Ishikawa (cell line): Measurements from ENCODE around the gene INPPL1.

ENCODE experiments used
- CEBPB ChIP-seq: IDR thresholded peaks from 2 replicates; pipeline ENCODE4 v1.6.1; 2012
- EGR1 ChIP-seq: IDR thresholded peaks from 2 replicates; pipeline ENCODE4 v1.6.1; 2012
- EP300 ChIP-seq: IDR thresholded peaks from 2 replicates; pipeline ENCODE4 v1.6.1; 2012; ENCODE audit warnings: borderline replicate concordance
- FOXM1 ChIP-seq: IDR thresholded peaks from 2 replicates; pipeline ENCODE4 v1.6.1; 2012; ENCODE audit warnings: low read depth, borderline replicate concordance
- MAX ChIP-seq: IDR thresholded peaks from 2 replicates; pipeline ENCODE4 v1.6.1; 2012
- NFIC ChIP-seq: IDR thresholded peaks from 2 replicates; pipeline ENCODE4 v1.6.1; 2012
- RAD21 ChIP-seq: IDR thresholded peaks from 2 replicates; pipeline ENCODE4 v1.6.1; 2012; ENCODE audit warnings: low read depth
- REST ChIP-seq: IDR thresholded peaks from 2 replicates; pipeline ENCODE4 v1.6.1; 2012; ENCODE audit warnings: low read depth, mild to moderate bottlenecking
- TAF1 ChIP-seq: IDR thresholded peaks from 2 replicates; pipeline ENCODE4 v1.6.1; 2012; ENCODE audit warnings: low read depth, mild to moderate bottlenecking
- TCF12 ChIP-seq: IDR thresholded peaks from 2 replicates; pipeline ENCODE4 v1.6.1; 2012; ENCODE audit warnings: low read depth

GRCh38 chr11:72216638-72217037, 7.9 kb upstream of the INPPL1 start, which contains the start of gene FOLR2:
- TF ChIP-seq REST (no peak), FOXM1 (no peak), TCF12 (no peak), NFIC (no peak), EGR1 (no peak), CEBPB (no peak), EP300 (no peak), TAF1 (no peak), RAD21 (no peak), MAX (no peak)
